Thyroid gland (tissue), 4 donors: ENCODE results near the gene L2HGDH.

Experiments used
- POLR2A ChIP-seq, 2 donors: fragments of 450-650 bp; IDR thresholded peaks; one replicate each; pipeline ENCODE4 v1.6.1; 2017; ENCODE audit warnings: antibody characterized with exemption in 2 of 2, mild to moderate bottlenecking in 2 of 2, moderate library complexity in 1 of 2
- TF ChIP-seq, protein P1 (sequence below), 6 experiments: fragments of 200-600 bp in 3 of 6; fragments of 450-650 bp in 3 of 6; sonication (generic) in 3 of 6; IDR thresholded peaks; one replicate each; pipeline ENCODE4 v1.5.1; 2016 to 2019; ENCODE audit warnings: antibody characterized with exemption in 6 of 6, mild to moderate bottlenecking in 2 of 6, inconsistent platforms in 1 of 6, moderate library complexity in 1 of 6

DNA sequence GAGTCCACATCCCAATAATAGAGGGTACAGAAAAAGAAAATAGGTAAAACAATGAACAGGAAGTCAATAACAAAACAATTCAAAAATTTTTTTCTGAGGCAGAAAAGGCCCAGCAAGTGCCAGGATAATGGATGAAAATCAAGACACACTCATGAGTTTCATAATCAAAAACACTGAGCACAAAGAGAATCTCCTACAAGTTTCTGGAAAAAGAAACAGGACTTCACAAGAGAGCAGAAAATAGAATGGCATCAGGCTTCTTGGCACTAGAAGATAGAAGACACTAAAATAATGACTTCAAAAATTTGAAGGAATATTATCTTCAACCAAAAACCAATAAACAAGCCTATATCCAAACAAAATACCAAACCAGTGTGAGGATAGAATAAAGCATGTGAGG is 36.9 kb upstream of the L2HGDH start:
- TF ChIP-seq, protein P1, sequence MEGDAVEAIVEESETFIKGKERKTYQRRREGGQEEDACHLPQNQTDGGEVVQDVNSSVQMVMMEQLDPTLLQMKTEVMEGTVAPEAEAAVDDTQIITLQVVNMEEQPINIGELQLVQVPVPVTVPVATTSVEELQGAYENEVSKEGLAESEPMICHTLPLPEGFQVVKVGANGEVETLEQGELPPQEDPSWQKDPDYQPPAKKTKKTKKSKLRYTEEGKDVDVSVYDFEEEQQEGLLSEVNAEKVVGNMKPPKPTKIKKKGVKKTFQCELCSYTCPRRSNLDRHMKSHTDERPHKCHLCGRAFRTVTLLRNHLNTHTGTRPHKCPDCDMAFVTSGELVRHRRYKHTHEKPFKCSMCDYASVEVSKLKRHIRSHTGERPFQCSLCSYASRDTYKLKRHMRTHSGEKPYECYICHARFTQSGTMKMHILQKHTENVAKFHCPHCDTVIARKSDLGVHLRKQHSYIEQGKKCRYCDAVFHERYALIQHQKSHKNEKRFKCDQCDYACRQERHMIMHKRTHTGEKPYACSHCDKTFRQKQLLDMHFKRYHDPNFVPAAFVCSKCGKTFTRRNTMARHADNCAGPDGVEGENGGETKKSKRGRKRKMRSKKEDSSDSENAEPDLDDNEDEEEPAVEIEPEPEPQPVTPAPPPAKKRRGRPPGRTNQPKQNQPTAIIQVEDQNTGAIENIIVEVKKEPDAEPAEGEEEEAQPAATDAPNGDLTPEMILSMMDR (IDR thresholded peaks at IDR 0.05): no peak
- no peak for TF ChIP-seq POLR2A (IDR thresholded peaks at IDR 0.05)
